Astrocyte of the cerebellum (primary cell): ENCODE measurements around the gene RFNG.
A peak's percentile ranks its signal among the peaks of the same experiment; 100 is the strongest.

ENCODE experiments used
- DNase-seq: peaks from one replicate; pipeline ENCODE4 v3.0.0-alpha.2; 2011; ENCODE audit warnings: low read depth
- H3K4me3 ChIP-seq: 2 replicates; pipeline ENCODE4 v1.5.1; 2011; ENCODE audit warnings: mild to moderate bottlenecking, low read depth, low read length, moderate library complexity
- CTCF ChIP-seq: IDR thresholded peaks from 2 replicates; pipeline ENCODE4 v1.5.1; 2012; ENCODE audit warnings: low read length, low read depth, moderate library complexity, mild to moderate bottlenecking; ENCODE audit errors: missing control alignments
- in situ Hi-C: cut with HindIII; loops from 2 replicates; pipeline ENCODE4 v1.10.0; 2017; ENCODE audit warnings: low sequenced_read_pairs

Gene RFNG

GRCh38 chr17:82097919-82098168 lies 46.2 kb upstream of the RFNG start:
- TF ChIP-seq CTCF, result no peak
- in situ Hi-C loops, result no loop called here
- no peak for DNase-seq
- peak overlapping the region; percentile 61 for H3K4me3 ChIP-seq

GRCh38 chr17:82097184-82097918 lies 45.7 kb upstream of the RFNG start:
- no peak for TF ChIP-seq CTCF
- H3K4me3 ChIP-seq, result peak overlapping the region; percentile 61
- no peak for DNase-seq
- in situ Hi-C loops, result no loop called here

GRCh38 chr17:82096709-82097183 lies 45.1 kb upstream of the RFNG start:
- in situ Hi-C loops, result no loop called here
- no peak for TF ChIP-seq CTCF

GRCh38 chr17:82095777-82096708 lies 44.4 kb upstream of the RFNG start:
- no peak for DNase-seq
- H3K4me3 ChIP-seq, result peak overlapping the region; percentile 61
- TF ChIP-seq CTCF, result no peak
- in situ Hi-C loops, result no loop called here

More at GRCh38 chr17:82096709-82097183, 45.1 kb upstream of the RFNG start:
- H3K4me3 ChIP-seq, result peak overlapping the region; percentile 61
- DNase-seq, result no peak

- TF ChIP-seq CTCF, result no peak
- in situ Hi-C loops, result no loop called here
- H3K4me3 ChIP-seq, result peak overlapping the region; percentile 61
- DNase-seq, result no peak
Observed at GRCh38 chr17:82094931-82095776, 43.5 kb upstream of the RFNG start.
